Left ventricle myocardium inferior (tissue), 1 donor: ENCODE results near the gene FSIP1. TPM values are rescaled to one million over a fixed set of nuclear protein-coding genes. Genes with fewer than 3 reads are reported as not detected.

ENCODE experiments used
- DNase-seq: peaks from one replicate; pipeline ENCODE4 v3.0.0-alpha.2; 2020
- H3K27ac ChIP-seq: fragments of 200-600 bp; replicated peaks from 2 replicates; pipeline ENCODE4 v1.8.0; 2021
- H3K27me3 ChIP-seq: fragments of 200-600 bp; 2 replicates; pipeline ENCODE4 v1.8.0; 2021; ENCODE audit warnings: low read depth
- H3K36me3 ChIP-seq: fragments of 200-600 bp; 2 replicates; pipeline ENCODE4 v1.8.0; 2021
- H3K4me1 ChIP-seq: fragments of 200-600 bp; 2 replicates; pipeline ENCODE4 v1.8.0; 2021
- H3K4me3 ChIP-seq: fragments of 200-600 bp; 2 replicates; pipeline ENCODE4 v1.8.0; 2021; ENCODE audit warnings: mild to moderate bottlenecking, moderate library complexity
- H3K9me3 ChIP-seq: fragments of 200-600 bp; replicated peaks from 2 replicates; pipeline ENCODE4 v1.8.0; 2021
- CTCF ChIP-seq: fragments of 200-600 bp; IDR thresholded peaks from 2 replicates; pipeline ENCODE4 v1.8.0; 2021; ENCODE audit warnings: antibody characterized with exemption, mild to moderate bottlenecking, borderline replicate concordance
- intact Hi-C: fragments of 100-400 bp; cut with micrococcal nuclease; formaldehyde crosslinking; loops from one replicate; pipeline ENCODE4 v1.11.0; 2022
- total RNA-seq: library from RNA; stranded (reverse); fragmentation: NEBNext Ultra II Directional; extraction: Animal tissue kit (Norgen Biotek cat#: 25700); gene quantifications from one replicate; pipeline ENCODE4 v1.2.1, GENCODE V29; 2021
- donor health status: DM: no; HTN: yes; CAD: no; lungs with severe emphysema.

Gene FSIP1
- total RNA-seq, 1 donor from 2014 or later, result 1.2 TPM

- Histone ChIP-seq H3K4me3 (no peak overlapping the region), H3K27ac (no peak overlapping the region), H3K4me1 (no peaks in the 10 kb centered on the region), H3K9me3 (no peaks in the 10 kb centered on the region), H3K36me3 (no peaks in the 10 kb centered on the region), H3K27me3 (peaks cover 4% of the 10 kb centered on the region)
- no peak for TF ChIP-seq CTCF
- intact Hi-C loops, result no loop called here
- no peak for DNase-seq
These were observed 86.8 kb downstream of the FSIP1 start for GRCh38 chr15:39695793-39696192.

- no peaks in the 10 kb centered on the region for H3K4me1 ChIP-seq
- H3K9me3 ChIP-seq, result no peaks in the 10 kb centered on the region
- DNase-seq, result no peak
- no peak overlapping the region for H3K27ac ChIP-seq
- no peak for TF ChIP-seq CTCF
- H3K27me3 ChIP-seq, result peaks cover 4% of the 10 kb centered on the region
- no peaks in the 10 kb centered on the region for H3K36me3 ChIP-seq
- intact Hi-C loops, result no loop called here
- no peak overlapping the region for H3K4me3 ChIP-seq
These were observed 90.0 kb downstream of the FSIP1 start for GRCh38 chr15:39692356-39693327.

GRCh38 chr15:39690881-39691634 lies 91.6 kb downstream of the FSIP1 start:
- Histone ChIP-seq H3K27me3 (peaks cover 4% of the 10 kb centered on the region), H3K27ac (no peak overlapping the region), H3K9me3 (no peaks in the 10 kb centered on the region), H3K4me3 (no peak overlapping the region), H3K36me3 (no peaks in the 10 kb centered on the region), H3K4me1 (no peaks in the 10 kb centered on the region)
- intact Hi-C loops, result no loop called here
- TF ChIP-seq CTCF, result no peak
- no peak for DNase-seq

- Histone ChIP-seq H3K4me1 (peaks cover 6% of the 10 kb centered on the region), H3K27ac (no peak overlapping the region), H3K9me3 (no peaks in the 10 kb centered on the region), H3K4me3 (no peak overlapping the region), H3K27me3 (peaks cover 4% of the 10 kb centered on the region), H3K36me3 (no peaks in the 10 kb centered on the region)
- TF ChIP-seq CTCF, result no peak
- DNase-seq, result no peak
- intact Hi-C loops, result loop anchor here (5.0 kb wide), 1 partner anchor 69 kb away; no protein-coding TSS in a partner anchor
These were observed 94.7 kb downstream of the FSIP1 start for GRCh38 chr15:39687965-39688364.

GRCh38 chr15:39685999-39686613 lies 96.5 kb downstream of the FSIP1 start:
- Histone ChIP-seq H3K9me3 (no peaks in the 10 kb centered on the region), H3K27ac (no peak overlapping the region), H3K27me3 (no peaks in the 10 kb centered on the region), H3K4me1 (peaks cover 6% of the 10 kb centered on the region), H3K4me3 (no peak overlapping the region), H3K36me3 (no peaks in the 10 kb centered on the region)
- DNase-seq, result no peak
- intact Hi-C loops, result loop anchor here (5.0 kb wide), 1 partner anchor 71 kb away; no protein-coding TSS in a partner anchor
- TF ChIP-seq CTCF, result peak; percentile 87
